RWPE1 (cell line): Measurements from ENCODE around the gene AP2B1.

Source experiments
- CTCF ChIA-PET: fragments of 350-600 bp; sonication (Branson Sonifier 250); formaldehyde crosslinking; extraction: SDS; loops from one replicate; lab custom pipeline; 2021; lab: Yijun Ruan, JAX
- POLR2A ChIA-PET: fragments of 400-600 bp; formaldehyde crosslinking; extraction: SDS; loops from one replicate; lab custom pipeline; 2020; ENCODE audit warnings: antibody characterized with exemption; ENCODE audit not compliant: low non-redundant PET; lab: Yijun Ruan, JAX
- DNase-seq: peaks from one replicate; pipeline ENCODE4 v3.0.0; 2012; ENCODE audit warnings: low spot score
- H3K27ac ChIP-seq: fragments of 450-650 bp; 2 replicates; pipeline ENCODE4 v1.5.1; 2017
- TF ChIP-seq, protein P1 (sequence below): fragments of 450-650 bp; conservative IDR thresholded peaks from 2 replicates; pipeline ENCODE4 v1.5.1; 2017; ENCODE audit warnings: low read depth, mild to moderate bottlenecking

Gene AP2B1

DNA sequence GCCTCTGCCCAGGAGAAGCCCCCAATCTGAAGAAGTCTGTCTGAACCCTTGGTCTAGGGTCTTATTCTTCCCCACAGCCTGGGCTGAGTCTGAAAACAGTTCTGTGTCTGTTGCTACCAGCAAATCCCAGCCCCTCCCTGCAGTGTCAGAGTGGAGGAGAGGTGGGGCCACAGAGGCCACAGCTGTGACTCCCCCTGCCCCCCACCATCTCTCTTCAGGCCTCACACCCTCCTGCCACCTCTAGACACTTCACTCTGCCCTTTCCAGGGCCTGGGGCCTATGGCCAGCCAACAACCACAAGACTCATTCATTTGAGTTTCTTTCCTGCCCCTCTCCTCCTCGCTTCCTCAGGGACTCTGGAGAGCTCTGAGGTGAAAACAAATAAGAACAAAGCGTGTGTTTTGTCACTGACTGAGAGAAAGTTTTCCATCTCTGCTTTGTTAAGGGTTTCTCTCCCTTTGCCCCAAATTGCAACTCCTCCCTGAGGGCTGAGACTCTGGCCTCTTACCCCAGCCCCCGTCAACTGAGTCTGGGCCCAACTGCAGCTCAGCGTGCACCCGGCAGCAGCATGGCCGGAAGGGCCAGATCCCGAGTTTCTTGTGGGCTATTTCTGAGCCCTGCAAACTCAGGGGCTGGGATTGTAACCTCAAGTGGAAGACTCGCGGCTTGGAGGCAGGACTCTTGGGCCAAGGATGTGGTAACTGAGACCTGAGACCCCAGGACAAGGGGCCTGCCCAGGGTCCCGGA is 186.7 kb downstream of the AP2B1 start:
- ChIA-PET POLR2A (interaction anchor here (1.0 kb wide), 1 partner anchor 24 kb away, joined by 4 read pairs; no protein-coding TSS in a partner anchor), CTCF (interaction anchor here (0.6 to 1.7 kb wide), 2 partner anchors 10 to 35 kb away, joined by 5 to 6 read pairs; no protein-coding TSS in a partner anchor)
- no peak for DNase-seq
- TF ChIP-seq, protein P1, sequence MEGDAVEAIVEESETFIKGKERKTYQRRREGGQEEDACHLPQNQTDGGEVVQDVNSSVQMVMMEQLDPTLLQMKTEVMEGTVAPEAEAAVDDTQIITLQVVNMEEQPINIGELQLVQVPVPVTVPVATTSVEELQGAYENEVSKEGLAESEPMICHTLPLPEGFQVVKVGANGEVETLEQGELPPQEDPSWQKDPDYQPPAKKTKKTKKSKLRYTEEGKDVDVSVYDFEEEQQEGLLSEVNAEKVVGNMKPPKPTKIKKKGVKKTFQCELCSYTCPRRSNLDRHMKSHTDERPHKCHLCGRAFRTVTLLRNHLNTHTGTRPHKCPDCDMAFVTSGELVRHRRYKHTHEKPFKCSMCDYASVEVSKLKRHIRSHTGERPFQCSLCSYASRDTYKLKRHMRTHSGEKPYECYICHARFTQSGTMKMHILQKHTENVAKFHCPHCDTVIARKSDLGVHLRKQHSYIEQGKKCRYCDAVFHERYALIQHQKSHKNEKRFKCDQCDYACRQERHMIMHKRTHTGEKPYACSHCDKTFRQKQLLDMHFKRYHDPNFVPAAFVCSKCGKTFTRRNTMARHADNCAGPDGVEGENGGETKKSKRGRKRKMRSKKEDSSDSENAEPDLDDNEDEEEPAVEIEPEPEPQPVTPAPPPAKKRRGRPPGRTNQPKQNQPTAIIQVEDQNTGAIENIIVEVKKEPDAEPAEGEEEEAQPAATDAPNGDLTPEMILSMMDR = no peak
- H3K27ac ChIP-seq = peak overlapping the region; percentile 98

DNA sequence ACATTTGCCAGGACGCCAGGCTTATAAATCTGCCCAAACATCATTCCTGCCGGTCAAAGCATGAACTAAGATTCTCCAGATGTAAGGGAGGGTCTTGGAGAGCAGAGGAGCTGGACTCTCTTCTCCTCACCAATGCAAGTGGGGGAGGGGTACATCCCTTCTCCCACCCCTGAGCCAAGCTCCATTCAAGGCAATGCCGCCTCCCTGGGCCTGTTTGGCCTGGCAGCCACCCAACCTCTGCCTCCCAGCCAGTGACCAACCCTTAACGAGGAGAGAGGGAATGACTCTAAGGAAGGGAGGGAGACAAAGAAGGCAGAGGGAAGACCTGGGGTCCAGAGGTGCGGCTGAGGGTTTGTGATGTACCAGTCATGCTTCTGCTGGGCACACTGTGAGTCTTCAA is 187.4 kb downstream of the AP2B1 start:
- peak overlapping the region; percentile 98 for H3K27ac ChIP-seq
- DNase-seq = no peak
- TF ChIP-seq, protein P1 = no peak
- POLR2A ChIA-PET = interaction anchor here (1.0 kb wide), 1 partner anchor 23 kb away, joined by 4 read pairs; no protein-coding TSS in a partner anchor
- CTCF ChIA-PET = no interaction called here

DNA sequence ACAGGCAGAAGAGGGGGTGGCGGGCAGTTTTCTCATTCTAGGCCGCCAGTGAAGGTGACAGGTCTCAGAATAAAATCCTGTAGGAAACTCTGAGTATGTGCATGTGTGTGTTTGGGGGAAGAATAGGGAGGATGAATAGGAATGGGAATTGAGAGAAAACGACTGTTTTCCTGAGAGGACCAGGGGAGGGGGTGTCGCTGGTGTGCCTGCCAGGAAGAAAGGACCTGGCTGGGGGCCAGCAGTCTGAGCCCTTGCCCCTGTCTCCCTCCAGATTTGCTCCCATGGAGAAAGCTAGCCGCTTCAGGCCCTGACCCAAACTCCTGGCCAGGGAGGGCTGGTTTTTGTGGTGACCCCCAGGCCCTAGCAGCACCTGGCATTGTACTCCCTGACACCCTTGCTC is 187.9 kb downstream of the AP2B1 start:
- no peak for DNase-seq
- H3K27ac ChIP-seq = peak overlapping the region; percentile 98
- TF ChIP-seq, protein P1 = no peak
- POLR2A ChIA-PET = no interaction called here
- CTCF ChIA-PET = interaction anchor here (0.7 kb wide), 1 partner anchor 30 kb away, joined by 3 read pairs; no protein-coding TSS in a partner anchor

DNA sequence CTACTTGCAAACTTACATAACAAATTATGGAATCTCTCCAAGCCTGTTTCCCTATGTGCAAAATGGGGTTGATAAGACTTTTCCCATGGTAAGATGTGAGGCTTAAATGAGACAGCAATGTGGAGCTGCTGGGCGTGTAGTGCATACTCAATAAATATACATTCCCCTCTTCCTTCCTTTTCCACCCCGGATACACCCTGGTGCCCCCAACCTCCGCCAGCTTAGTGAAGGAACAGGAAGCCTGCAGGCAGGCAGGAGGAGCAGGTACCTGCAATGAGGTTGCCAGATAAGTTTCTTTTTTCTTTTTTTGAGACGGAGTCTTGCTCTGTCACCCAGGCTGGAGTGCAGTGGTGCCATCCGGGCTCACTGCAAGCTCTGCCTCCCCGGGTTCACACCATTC is 188.5 kb downstream of the AP2B1 start:
- no peak for DNase-seq
- TF ChIP-seq, protein P1 = no peak
- H3K27ac ChIP-seq = peak overlapping the region; percentile 98
- ChIA-PET CTCF (interaction anchor here (0.6 to 0.7 kb wide), 2 partner anchors 25 to 30 kb away, joined by 3 read pairs; no protein-coding TSS in a partner anchor), POLR2A (interaction anchor here (0.6 kb wide), 1 partner anchor 828 kb away, joined by 3 read pairs; no protein-coding TSS in a partner anchor)
